SK-N-SH treated with all-trans-retinoic acid at 6 μM for 48 hours (cell line): ENCODE measurements around the gene POLDIP2.
"Not testable (repeated sequence)": the region's sequence is repeated elsewhere in the genome, so short reads cannot be mapped to it uniquely, and the experiment has no call there.

ENCODE experiments used
- ATAC-seq: fragments of 200-7000 bp; cut with Tn5 transposase; 3 replicates; pipeline ENCODE4 v1.9.1; 2020; ENCODE audit warnings: mild to moderate bottlenecking, moderate library complexity
- ARNTL ChIP-seq: fragments of 450-650 bp; formaldehyde crosslinking; IDR thresholded peaks from 2 replicates; pipeline ENCODE4 v1.5.0; 2020; ENCODE audit warnings: low read depth, mild to moderate bottlenecking, moderate library complexity, borderline replicate concordance
- BACH2 ChIP-seq: fragments of 250-450 bp; sonication (Bioruptor Pico); IDR thresholded peaks from 2 replicates; pipeline ENCODE4 v1.9.0; 2021; ENCODE audit warnings: mild to moderate bottlenecking, borderline replicate concordance
- CSDC2 ChIP-seq: fragments of 250-450 bp; sonication (Bioruptor Pico); IDR thresholded peaks from 2 replicates; pipeline ENCODE4 v1.5.0; 2020; ENCODE audit warnings: mild to moderate bottlenecking, moderate library complexity
- ESRRG ChIP-seq: fragments of 250-450 bp; sonication (Bioruptor Pico); IDR thresholded peaks from 2 replicates; pipeline ENCODE4 v1.6.1; 2021; ENCODE audit warnings: mild to moderate bottlenecking
- GLIS3 ChIP-seq: fragments of 250-450 bp; sonication (Bioruptor Pico); IDR thresholded peaks from 2 replicates; pipeline ENCODE4 v1.5.0; 2020; ENCODE audit warnings: mild to moderate bottlenecking, moderate library complexity
- OSR1 ChIP-seq: fragments of 250-450 bp; sonication (Bioruptor Pico); IDR thresholded peaks from 2 replicates; pipeline ENCODE4 v1.8.0; 2022; ENCODE audit warnings: moderate library complexity, mild to moderate bottlenecking, inconsistent platforms
- PPARA ChIP-seq: fragments of 250-450 bp; sonication (Bioruptor Pico); IDR thresholded peaks from 2 replicates; pipeline ENCODE4 v1.5.0; 2020; ENCODE audit warnings: mild to moderate bottlenecking, borderline replicate concordance
- TOX ChIP-seq: fragments of 250-450 bp; sonication (Bioruptor Pico); IDR thresholded peaks from 2 replicates; pipeline ENCODE4 v1.8.0; 2021; ENCODE audit warnings: mild to moderate bottlenecking, moderate library complexity, borderline replicate concordance
- ZC3H10 ChIP-seq: fragments of 250-450 bp; sonication (Bioruptor Pico); IDR thresholded peaks from 2 replicates; pipeline ENCODE4 v1.5.1; 2021; ENCODE audit warnings: mild to moderate bottlenecking, moderate library complexity
- ZFP30 ChIP-seq: fragments of 450-650 bp; formaldehyde crosslinking; IDR thresholded peaks from 2 replicates; pipeline ENCODE4 v1.5.0; 2022; ENCODE audit warnings: mild to moderate bottlenecking, moderate library complexity
- ZNF565 ChIP-seq: fragments of 450-650 bp; formaldehyde crosslinking; conservative IDR thresholded peaks from 2 replicates; pipeline ENCODE4 v1.5.0; 2020; ENCODE audit warnings: low read depth, mild to moderate bottlenecking, moderate library complexity
- ZNF8 ChIP-seq: fragments of 450-650 bp; formaldehyde crosslinking; IDR thresholded peaks from 2 replicates; pipeline ENCODE4 v1.5.0; 2020; ENCODE audit warnings: mild to moderate bottlenecking, moderate library complexity
- TF ChIP-seq, protein P1 (sequence below): fragments of 250-450 bp; sonication (Bioruptor Pico); IDR thresholded peaks from 2 replicates; pipeline ENCODE4 v1.5.1; 2020; ENCODE audit warnings: low read depth, mild to moderate bottlenecking, moderate library complexity
- TF ChIP-seq, protein P2 (sequence below): fragments of 250-450 bp; sonication (Bioruptor Pico); IDR thresholded peaks from 2 replicates; pipeline ENCODE4 v1.5.1; 2021; ENCODE audit warnings: mild to moderate bottlenecking, moderate library complexity
- TF ChIP-seq, protein P3 (sequence below): fragments of 250-450 bp; sonication (Bioruptor Pico); IDR thresholded peaks from 2 replicates; pipeline ENCODE4 v1.5.0; 2020; ENCODE audit warnings: mild to moderate bottlenecking, moderate library complexity

The POLDIP2 gene

DNA sequence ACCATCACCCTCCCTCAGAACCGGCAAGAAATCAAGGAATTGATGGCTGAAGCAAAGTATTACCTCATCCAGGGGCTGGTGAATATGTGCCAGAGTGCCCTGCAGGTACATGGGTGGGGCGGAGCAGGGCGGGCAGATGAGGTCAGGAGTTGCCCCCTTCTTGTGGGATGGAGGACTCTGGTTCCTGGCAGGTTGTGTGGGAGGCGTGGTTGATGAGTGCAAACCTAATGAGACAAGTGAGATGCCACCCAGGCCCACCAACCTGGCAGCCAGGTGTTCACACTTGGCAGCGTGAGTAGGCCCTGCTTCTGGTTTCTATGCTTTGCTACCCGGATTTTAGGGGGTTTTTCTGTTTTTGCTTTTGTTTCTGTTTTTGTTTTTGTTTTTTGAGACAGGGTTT, 17.0 kb downstream of the POLDIP2 start:
- ATAC-seq, result no peak
- TF ChIP-seq BACH2 (no peak), TOX (CRISPR knock-in tag) (no peak), ESRRG (no peak), ARNTL (CRISPR knock-in tag) (no peak), PPARA (CRISPR knock-in tag) (no peak)
- TF ChIP-seq, protein P1, sequence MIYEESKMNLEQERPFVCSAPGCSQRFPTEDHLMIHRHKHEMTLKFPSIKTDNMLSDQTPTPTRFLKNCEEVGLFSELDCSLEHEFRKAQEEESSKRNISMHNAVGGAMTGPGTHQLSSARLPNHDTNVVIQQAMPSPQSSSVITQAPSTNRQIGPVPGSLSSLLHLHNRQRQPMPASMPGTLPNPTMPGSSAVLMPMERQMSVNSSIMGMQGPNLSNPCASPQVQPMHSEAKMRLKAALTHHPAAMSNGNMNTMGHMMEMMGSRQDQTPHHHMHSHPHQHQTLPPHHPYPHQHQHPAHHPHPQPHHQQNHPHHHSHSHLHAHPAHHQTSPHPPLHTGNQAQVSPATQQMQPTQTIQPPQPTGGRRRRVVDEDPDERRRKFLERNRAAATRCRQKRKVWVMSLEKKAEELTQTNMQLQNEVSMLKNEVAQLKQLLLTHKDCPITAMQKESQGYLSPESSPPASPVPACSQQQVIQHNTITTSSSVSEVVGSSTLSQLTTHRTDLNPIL (CRISPR knock-in tag), result no peak
- TF ChIP-seq, protein P2, sequence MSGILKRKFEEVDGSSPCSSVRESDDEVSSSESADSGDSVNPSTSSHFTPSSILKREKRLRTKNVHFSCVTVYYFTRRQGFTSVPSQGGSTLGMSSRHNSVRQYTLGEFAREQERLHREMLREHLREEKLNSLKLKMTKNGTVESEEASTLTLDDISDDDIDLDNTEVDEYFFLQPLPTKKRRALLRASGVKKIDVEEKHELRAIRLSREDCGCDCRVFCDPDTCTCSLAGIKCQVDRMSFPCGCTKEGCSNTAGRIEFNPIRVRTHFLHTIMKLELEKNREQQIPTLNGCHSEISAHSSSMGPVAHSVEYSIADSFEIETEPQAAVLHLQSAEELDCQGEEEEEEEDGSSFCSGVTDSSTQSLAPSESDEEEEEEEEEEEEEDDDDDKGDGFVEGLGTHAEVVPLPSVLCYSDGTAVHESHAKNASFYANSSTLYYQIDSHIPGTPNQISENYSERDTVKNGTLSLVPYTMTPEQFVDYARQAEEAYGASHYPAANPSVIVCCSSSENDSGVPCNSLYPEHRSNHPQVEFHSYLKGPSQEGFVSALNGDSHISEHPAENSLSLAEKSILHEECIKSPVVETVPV (CRISPR knock-in tag), result no peak

DNA sequence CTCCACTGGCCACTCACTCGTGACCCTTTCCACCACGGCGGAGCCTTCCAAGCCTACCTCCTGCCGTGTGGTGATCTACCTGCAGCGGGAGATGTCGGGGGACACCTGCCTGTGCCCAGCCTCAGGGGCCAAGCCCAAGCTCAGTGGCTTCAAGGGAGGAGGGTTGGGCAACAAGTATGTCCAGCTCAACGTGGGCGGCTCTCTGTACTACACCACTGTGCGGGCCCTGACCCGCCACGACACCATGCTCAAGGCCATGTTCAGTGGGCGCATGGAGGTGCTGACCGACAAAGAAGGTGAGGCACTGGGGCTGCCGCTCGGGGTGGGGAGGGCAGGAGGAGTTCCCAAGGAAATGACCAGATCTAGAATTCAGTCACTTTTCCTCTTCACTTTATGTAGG, 17.9 kb downstream of the POLDIP2 start:
- TF ChIP-seq GLIS3 (no peak), OSR1 (CRISPR knock-in tag) (no peak), ZC3H10 (no peak)
- TF ChIP-seq, protein P2 (CRISPR knock-in tag), result no peak
- ATAC-seq, result no peak

DNA sequence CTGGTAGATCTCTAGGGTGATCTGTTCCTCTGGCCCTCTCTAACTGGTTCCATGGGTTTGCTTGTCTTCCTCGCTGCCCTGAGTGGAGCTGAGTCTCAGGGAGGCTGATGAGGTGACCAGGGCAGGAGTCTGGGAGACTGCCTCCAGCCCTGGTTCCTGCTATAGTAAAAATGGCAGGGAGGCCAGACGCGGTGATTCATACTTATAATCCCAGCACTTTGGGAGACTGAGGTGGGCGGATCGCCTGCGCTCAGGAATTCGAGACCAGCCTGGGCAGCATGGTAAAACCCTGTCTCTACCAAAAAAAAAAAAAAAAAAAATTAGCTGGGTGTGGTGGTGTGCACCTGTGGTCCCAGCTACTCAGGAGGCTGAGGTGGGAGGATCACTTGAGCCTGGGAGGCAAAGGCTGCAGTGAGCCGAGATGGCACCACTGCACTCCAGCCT, 18.5 kb downstream of the POLDIP2 start:
- ATAC-seq, result not testable (repeated sequence)

DNA sequence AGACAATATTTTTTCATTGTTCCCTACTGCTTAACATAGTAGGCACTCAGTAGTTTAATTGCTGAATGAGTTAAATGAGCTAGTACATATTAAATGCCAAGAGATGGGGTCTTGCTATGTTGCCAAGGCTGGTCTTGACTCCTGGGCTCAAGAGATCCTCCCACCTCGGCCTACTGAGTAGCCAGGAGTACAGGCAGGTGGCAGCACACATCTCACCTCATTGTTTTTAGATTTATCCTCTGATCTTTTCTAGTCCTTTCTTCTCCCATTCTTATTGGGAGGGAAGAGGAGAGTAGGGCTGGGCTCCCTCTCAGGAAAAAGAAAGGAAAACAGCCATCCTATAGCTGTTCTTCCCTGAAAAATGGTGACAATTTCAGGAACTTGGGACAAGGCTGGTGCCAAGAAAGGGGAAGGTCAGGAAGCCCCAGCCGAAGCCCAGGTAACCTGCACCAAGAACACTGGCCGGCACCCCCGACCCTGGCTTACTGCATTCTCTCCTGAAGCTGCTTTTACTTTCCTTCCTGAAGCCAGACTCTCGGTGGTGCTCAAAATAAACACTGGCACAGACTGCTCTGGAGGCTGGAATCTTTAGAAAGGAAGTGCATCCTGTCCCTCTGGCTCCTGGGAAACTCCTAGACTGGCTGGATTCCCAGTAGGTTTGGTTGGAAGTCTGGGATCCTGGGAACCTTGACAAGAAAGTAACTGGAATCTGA, 19.1 kb downstream of the POLDIP2 start:
- TF ChIP-seq BACH2, result no peak
- no peak for TF ChIP-seq ESRRG
- peak; percentile 62; the same call in 1 of the 2 replicates for TF ChIP-seq ZFP30
- ATAC-seq, result no peak

DNA sequence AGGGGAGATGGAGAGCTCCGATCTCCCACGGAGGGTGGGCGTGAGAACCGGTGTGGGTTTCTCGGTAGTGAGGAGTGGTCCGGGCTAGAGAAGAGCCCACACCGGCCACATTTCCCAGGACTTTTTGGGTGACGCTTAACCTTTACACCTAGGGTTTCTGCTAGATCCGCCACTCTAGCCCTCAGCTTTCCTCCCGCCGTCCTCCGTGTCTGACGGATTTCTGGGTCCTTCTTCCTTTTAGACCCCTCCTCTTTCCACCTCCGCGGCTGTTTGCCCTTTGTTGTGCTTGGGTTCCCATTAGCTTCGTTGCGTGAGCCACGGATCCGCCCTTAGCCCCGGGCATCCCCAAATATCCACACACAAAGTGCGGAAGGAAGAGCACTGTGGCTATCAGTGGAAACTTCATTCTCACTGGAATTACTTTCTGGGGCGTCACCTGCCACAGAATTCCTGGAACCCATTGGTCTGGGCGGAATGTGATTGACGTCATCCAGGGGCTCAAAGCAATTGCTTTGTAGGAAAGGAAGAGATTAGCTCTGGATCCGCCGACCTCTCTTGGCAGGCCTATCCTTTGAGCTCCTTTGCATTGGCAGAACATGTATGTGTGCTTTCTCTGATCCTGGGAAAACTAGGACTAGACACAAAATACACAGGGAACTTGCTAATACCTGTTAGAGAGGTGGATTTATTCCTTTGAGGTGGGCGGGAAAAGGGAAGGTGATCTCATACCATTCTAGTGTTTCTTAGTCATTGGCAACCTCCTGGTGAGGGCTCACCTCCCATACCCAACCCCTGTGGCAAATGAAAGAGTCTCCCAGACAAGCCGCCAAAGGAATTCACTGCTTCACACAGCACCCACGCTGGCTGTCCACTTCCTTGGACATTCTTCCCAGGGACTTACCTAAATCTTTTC, 21.1 kb downstream of the POLDIP2 start:
- peak; percentile 58 for ATAC-seq
- TF ChIP-seq ZNF565, result no peak
- 0 out of 2 replicates have a peak, but pooled peaks have one; percentile 19 for TF ChIP-seq CSDC2 (CRISPR knock-in tag)
- TF ChIP-seq, protein P3, sequence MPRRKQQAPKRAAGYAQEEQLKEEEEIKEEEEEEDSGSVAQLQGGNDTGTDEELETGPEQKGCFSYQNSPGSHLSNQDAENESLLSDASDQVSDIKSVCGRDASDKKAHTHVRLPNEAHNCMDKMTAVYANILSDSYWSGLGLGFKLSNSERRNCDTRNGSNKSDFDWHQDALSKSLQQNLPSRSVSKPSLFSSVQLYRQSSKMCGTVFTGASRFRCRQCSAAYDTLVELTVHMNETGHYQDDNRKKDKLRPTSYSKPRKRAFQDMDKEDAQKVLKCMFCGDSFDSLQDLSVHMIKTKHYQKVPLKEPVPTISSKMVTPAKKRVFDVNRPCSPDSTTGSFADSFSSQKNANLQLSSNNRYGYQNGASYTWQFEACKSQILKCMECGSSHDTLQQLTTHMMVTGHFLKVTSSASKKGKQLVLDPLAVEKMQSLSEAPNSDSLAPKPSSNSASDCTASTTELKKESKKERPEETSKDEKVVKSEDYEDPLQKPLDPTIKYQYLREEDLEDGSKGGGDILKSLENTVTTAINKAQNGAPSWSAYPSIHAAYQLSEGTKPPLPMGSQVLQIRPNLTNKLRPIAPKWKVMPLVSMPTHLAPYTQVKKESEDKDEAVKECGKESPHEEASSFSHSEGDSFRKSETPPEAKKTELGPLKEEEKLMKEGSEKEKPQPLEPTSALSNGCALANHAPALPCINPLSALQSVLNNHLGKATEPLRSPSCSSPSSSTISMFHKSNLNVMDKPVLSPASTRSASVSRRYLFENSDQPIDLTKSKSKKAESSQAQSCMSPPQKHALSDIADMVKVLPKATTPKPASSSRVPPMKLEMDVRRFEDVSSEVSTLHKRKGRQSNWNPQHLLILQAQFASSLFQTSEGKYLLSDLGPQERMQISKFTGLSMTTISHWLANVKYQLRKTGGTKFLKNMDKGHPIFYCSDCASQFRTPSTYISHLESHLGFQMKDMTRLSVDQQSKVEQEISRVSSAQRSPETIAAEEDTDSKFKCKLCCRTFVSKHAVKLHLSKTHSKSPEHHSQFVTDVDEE (CRISPR knock-in tag), result no peak
- TF ChIP-seq, protein P1 (CRISPR knock-in tag), result peak; percentile 50; the same call in 1 of the 2 replicates
- no peak for TF ChIP-seq ZNF8 (CRISPR knock-in tag)
